GM19395 (cell line): ENCODE measurements around the gene MLIP.

Experiments
- ATAC-seq: cut with Tn5 transposase; IDR thresholded peaks from one replicate; pipeline ENCODE4 v1.9.1; 2021; ENCODE audit warnings: mild to moderate bottlenecking, moderate library complexity; ENCODE audit not compliant: unreplicated experiment

MLIP gene

DNA sequence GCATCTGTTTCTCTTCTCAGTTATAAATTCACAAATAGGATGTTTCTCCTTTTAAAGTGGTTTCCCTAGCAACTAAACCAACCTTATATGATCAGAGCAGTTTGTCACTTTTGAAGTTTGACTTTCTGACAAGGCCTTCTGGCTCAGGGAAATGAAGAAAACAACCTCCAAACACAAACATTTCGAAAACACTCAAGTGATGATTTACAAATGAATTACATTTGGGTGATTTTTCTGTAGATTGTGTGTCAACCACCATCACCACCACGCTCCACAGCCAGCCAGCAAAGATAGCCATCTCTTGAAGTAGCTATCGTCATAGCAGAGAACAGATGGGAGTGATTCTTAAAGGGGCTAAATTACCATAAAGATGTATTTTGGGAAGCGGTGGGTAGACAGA lies 16.5 kb upstream of the MLIP start:
- no peak for ATAC-seq

GRCh38 chr6:54095723-54096122 lies 15.5 kb upstream of the MLIP start:
- no peak for ATAC-seq

DNA sequence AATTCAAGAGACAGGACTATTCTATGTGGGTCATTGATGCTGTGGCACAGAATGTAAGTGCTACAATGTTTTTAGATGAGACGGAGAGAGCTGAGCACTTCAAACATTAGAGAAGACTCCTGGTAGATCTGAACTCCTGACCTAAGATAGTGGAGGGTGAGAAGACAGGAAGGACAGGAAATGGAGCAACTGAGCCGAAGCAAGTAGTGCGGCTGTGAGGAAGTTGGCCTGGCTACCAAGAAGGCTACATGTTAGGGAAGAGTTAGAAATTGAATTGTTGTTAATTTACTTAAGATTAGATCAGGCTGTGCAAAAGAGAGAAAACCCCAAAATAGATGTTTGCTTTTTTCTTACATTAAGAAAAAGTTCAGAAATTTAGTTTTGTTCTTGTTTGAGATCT lies 14.4 kb upstream of the MLIP start:
- ATAC-seq, result no peak

DNA sequence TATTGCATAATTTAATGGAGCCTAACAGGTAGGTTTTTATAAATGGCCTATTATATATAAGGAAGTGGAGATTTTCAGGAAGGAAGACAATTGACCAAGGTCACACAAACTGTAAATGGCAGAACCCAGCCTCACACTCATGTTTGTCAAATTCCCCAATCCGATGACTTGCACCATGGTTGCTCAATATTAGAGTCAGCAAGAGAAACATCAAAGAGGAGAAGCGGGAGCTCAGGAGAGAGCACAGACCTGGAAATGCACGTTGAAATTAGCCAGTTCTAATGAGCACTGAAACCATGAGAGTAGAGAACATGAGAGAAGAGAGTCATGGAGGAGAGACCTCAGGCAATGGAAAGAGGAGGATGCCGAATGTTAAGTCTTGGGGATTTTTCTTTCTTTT lies 13.5 kb upstream of the MLIP start:
- no peak for ATAC-seq

- no peak for ATAC-seq
Observed at GRCh38 chr6:54098450-54099044, 12.7 kb upstream of the MLIP start.

DNA sequence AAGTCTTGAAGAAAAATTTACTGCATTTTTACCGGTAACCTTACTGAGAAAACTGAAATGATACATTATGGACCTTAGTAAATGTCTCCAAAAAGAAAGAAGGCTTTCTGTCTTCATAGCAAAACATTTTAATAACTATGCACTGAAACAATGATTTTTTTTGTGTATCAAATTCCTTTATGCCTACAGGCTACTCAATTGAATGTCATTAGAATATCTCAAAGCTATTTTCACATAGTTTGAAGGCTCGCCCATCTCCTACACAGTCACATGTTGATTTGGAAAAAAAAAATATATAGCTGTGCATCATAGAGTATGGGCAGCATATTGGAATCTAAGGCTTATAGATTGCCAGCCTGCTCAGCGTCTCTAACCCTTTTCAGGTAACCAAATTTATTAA lies 12.0 kb upstream of the MLIP start:
- ATAC-seq, result no peak

- ATAC-seq, result peak; percentile 81
Observed at GRCh38 chr6:54100411-54101006, 10.7 kb upstream of the MLIP start.

DNA sequence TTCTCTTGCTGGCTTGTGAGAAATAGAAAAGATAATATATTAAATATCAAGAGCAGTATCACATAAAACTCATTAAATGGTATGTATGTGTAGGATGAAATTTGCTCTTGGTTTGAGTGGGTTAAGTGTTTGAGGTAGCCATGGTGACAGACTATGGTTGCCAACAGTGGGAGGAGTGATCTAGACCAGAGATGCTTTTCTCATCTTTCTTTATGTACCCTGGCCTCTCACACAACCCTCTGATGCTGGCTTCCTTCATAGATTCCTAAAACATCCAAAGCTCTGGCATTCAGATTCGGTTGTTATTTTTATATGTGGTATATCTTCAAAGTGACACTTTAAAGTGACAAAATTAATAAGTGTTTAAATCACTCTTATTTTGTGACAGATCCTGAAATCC lies 9.0 kb upstream of the MLIP start:
- no peak for ATAC-seq

GRCh38 chr6:54103497-54103896 lies 7.7 kb upstream of the MLIP start:
- ATAC-seq, result no peak

DNA sequence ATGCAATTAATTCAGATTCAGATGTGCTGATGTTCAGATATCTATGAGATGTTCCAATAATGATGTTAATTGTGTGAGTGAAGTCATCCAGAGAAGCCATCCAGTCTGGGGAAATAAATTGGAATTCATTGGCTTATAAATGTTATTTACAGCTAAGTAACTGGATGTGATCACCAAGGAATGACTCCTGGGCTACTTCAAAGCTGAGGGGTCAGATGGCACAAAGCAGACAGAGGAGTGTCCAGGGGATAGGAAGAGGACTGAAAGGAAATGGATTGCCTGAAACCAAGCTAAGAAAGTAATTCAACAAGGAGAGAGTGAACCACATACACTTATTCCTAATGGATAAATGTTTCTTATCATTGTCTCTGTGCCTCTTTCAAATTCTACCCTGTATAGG lies 4.5 kb upstream of the MLIP start:
- ATAC-seq, result no peak

- ATAC-seq, result no peak
Observed at GRCh38 chr6:54107470-54108090, 3.7 kb upstream of the MLIP start.

- no peak for ATAC-seq
Observed at GRCh38 chr6:54108271-54108670, 3.0 kb upstream of the MLIP start.

DNA sequence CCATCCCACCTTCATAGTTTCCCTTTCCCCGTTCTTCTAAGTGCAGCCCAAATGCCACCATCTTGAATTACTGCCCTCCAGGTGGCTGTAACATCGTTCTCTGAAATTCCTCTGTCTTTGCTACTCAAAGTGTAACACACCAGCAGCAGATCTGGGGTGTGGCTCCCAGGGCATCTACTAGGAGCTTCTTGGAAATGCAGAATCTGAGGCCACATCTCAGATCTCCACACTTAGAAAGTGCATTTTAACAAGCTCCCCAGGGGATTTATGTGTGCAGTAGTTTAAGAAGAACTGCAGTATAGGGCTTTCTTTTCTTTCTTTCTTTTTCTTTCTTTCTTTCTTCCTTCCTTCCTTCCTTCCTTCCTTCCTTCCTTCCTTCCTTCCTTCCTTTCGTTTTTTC lies 1.7 kb upstream of the MLIP start:
- no peak for ATAC-seq

GRCh38 chr6:54112151-54112650 lies 958 bp downstream of the MLIP start:
- no peak for ATAC-seq

- no peak for ATAC-seq
Observed at GRCh38 chr6:54114991-54115390, 3.7 kb downstream of the MLIP start.

- ATAC-seq, result no peak
Observed at GRCh38 chr6:54115966-54116365, 4.7 kb downstream of the MLIP start.

DNA sequence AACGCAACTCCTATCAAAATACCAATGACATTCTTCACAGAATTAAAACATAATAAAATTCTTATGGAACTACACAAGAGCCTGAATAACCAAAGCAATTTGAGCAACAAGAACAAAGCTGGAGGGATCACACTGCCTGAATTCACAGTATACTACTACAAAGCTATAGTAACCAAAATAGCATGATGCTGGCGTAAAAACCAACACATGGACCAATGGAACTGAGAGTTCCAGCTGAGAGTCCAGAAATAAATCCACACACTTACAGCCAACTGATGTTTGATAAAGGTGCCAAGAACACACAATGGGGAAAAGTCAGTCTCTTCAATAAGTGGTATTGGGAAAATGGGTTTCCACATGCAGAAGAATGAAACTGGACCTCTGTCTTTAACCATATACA lies 6.9 kb downstream of the MLIP start:
- ATAC-seq, result no peak

DNA sequence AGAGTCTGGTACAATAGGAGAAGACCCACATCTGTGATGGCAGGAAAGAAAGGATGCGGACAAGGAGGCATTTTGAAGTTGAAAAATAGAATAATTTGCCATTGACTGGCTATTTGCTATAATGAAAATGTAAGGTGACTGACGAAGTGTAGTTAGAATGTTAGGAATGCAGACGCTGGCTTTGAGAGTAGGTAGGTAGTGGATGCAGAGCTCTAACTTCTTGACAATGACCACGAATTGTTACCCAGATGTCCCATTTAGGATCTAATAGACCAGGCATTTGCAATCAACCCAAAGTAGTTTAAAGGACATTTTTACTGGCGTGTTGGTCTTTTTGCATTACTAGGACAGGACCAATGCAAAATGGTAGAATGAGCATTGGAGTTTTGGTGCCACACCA lies 14.2 kb downstream of the MLIP start:
- ATAC-seq, result no peak

- no peak for ATAC-seq
Observed at GRCh38 chr6:54130179-54130578, 18.9 kb downstream of the MLIP start.

GRCh38 chr6:54132587-54132986 lies 21.3 kb downstream of the MLIP start:
- ATAC-seq, result no peak

GRCh38 chr6:54133186-54133585 lies 21.9 kb downstream of the MLIP start:
- ATAC-seq, result no peak

DNA sequence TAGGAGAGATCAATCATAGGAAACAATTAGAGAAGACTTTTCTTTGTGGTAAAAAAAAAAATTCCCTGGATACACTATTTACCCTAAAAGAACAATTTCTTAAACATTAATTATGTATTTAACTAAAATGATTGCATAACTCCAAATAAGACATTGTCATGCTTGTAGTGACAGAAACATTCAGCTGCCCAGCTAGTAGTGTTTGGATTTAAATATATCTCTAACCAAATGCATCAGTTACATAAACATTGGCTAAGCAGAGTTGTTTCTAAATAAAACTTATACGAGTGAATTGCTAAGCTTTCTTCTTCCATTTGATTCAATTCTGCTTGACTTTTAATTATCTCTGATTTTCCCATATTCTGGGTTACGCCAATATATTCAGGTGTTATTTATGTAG lies 23.7 kb downstream of the MLIP start:
- ATAC-seq, result no peak
